ENCODE results near the gene ANAPC15. TPM values are rescaled to one million over a fixed set of nuclear protein-coding genes. Genes with fewer than 3 reads are reported as not detected.

The ANAPC15 gene
- total and polyA plus RNA-seq, 2 of the 4 experiments (the other 2 are of a cell fraction) = 66.3 to 84.2 TPM

DNA sequence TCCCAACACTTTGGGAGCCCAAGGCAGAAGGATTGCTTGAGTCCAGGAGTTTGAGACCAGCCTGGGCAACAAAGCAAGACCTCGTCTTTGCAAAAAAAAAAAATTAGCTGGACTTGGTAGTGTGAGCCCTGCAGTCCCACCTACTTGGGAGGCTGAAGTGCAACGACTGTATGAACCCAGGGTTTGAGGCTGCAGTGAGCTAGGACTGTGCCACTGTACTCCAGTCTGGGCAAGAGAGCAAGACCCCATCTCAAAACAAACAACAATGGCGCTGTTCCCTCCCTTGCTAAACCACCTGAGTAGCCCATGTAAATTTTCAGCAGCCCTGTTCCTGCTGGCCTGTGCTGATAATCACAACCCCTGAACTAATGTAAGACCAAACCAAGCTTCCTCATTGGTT, 12.5 kb downstream of the ANAPC15 start:
- Histone ChIP-seq H2AK5ac (ENCODE audit: low read depth, low read length) (no peak overlapping the region), H3K79me1 (ENCODE audit: low read depth in 1 of 2, low read length in 2 of 2) (peaks cover 34 to 66% of the 10 kb centered on the region in 2 experiments), H3K36me3 (ENCODE audit: control insufficient read depth, insufficient read depth, low read length) (peaks cover 41% of the 10 kb centered on the region), H2BK20ac (ENCODE audit: low read depth, low read length) (no peak overlapping the region), H2BK15ac (ENCODE audit: low read depth, low read length) (no peak overlapping the region), H3K9me1 (ENCODE audit: insufficient read depth, low read length) (peaks cover 35% of the 10 kb centered on the region), H2AK9ac (replicated peaks; ENCODE audit: low read depth, low read length, poor library complexity) (no peak overlapping the region), H4K91ac (ENCODE audit: insufficient read depth, low read depth, low read length) (no peak overlapping the region), H3K4me1 (ENCODE audit: control insufficient read depth, insufficient read depth, low read length) (peaks cover 9% of the 10 kb centered on the region), H3K4me3 (ENCODE audit: insufficient read depth, low read depth, low read length) (no peak overlapping the region), H3K9me3 (ENCODE audit: control insufficient read depth, insufficient read depth, low read length) (no peaks in the 10 kb centered on the region), H3K23ac (ENCODE audit: low read depth, low read length) (peak overlapping the region; percentile 35; the same call in 1 of the 2 replicates), H2AFZ (replicated peaks; ENCODE audit: low read length, poor library complexity) (no peak overlapping the region), H3K4me2 (ENCODE audit: low read depth, low read length) (no peak overlapping the region), H4K8ac (ENCODE audit: low read depth in 2 of 2, low read length in 2 of 2) (peak overlapping the region in 1 of 2 experiments; percentile 23; a peak in 1 of 4 replicates), H3K18ac (ENCODE audit: low read depth, low read length) (no peak overlapping the region), H2BK120ac (ENCODE audit: low read depth, low read length) (no peak overlapping the region), H2BK5ac (ENCODE audit: low read depth, low read length, poor library complexity, severe bottlenecking) (no peak overlapping the region), H3K9ac (ENCODE audit: low read depth, low read length) (no peak overlapping the region), H3K14ac (replicated peaks; ENCODE audit: low read depth, low read length) (no peak overlapping the region), H3K4ac (ENCODE audit: low read depth, low read length) (no peak overlapping the region; the same call in 1 of the 2 replicates), H3K27ac (ENCODE audit: insufficient read depth, low read length) (no peak overlapping the region), H4K20me1 (ENCODE audit: insufficient read depth, low read length) (no peaks in the 10 kb centered on the region; the same call in 1 of the 2 replicates), H4K5ac (ENCODE audit: low read depth, low read length) (no peak overlapping the region), H3K56ac (ENCODE audit: extremely low read depth, insufficient read depth, low read length) (no peak overlapping the region), H3K27me3 (ENCODE audit: control insufficient read depth, insufficient read depth, low read length) (no peaks in the 10 kb centered on the region)
- no CpG with 5 or more reads among the region's 3 CpGs for WGBS, 2 experiments (ENCODE audit: extremely low coverage in 2 of 2, insufficient read length in 1 of 2)
- no peak for TF ChIP-seq RFX5 (IDR thresholded peaks at IDR 0.05; ENCODE audit: low read depth, low read length)
- no peak for TF ChIP-seq CEBPB (IDR thresholded peaks at IDR 0.05; ENCODE audit: low read depth, low read length)
- TF ChIP-seq CHD1 (IDR thresholded peaks at IDR 0.05; ENCODE audit: low read depth, low read length) = no peak
- TF ChIP-seq BHLHE40 (IDR thresholded peaks at IDR 0.05; ENCODE audit: low read depth, low read length) = no peak
- TF ChIP-seq POLR2A (IDR thresholded peaks at IDR 0.05; ENCODE audit: low read depth, low read length) = no peak
- TF ChIP-seq SMC3 (IDR thresholded peaks at IDR 0.05; ENCODE audit: low read depth, low read length) = no peak
- TF ChIP-seq, protein P1, sequence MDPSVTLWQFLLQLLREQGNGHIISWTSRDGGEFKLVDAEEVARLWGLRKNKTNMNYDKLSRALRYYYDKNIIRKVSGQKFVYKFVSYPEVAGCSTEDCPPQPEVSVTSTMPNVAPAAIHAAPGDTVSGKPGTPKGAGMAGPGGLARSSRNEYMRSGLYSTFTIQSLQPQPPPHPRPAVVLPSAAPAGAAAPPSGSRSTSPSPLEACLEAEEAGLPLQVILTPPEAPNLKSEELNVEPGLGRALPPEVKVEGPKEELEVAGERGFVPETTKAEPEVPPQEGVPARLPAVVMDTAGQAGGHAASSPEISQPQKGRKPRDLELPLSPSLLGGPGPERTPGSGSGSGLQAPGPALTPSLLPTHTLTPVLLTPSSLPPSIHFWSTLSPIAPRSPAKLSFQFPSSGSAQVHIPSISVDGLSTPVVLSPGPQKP (IDR thresholded peaks at IDR 0.05; ENCODE audit: borderline replicate concordance, low read depth, low read length) = no peak
- TF ChIP-seq, protein P2, sequence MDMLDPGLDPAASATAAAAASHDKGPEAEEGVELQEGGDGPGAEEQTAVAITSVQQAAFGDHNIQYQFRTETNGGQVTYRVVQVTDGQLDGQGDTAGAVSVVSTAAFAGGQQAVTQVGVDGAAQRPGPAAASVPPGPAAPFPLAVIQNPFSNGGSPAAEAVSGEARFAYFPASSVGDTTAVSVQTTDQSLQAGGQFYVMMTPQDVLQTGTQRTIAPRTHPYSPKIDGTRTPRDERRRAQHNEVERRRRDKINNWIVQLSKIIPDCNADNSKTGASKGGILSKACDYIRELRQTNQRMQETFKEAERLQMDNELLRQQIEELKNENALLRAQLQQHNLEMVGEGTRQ (IDR thresholded peaks at IDR 0.05; ENCODE audit: low read depth, low read length) = no peak
- TF ChIP-seq MXI1 (IDR thresholded peaks at IDR 0.05; ENCODE audit: borderline replicate concordance, low read depth, low read length) = no peak
- no peak for TF ChIP-seq RCOR1 (IDR thresholded peaks at IDR 0.05; ENCODE audit: insufficient replicate concordance, low read length)
- no peak for TF ChIP-seq FOS (IDR thresholded peaks at IDR 0.05; ENCODE audit: low read depth, low read length)
- no peak for TF ChIP-seq NFE2L2 (IDR thresholded peaks at IDR 0.05; ENCODE audit: low read depth, low read length)
- TF ChIP-seq MAFK (IDR thresholded peaks at IDR 0.05; ENCODE audit: low read depth, low read length) = no peak
- DNase-seq = no peak
- intact Hi-C loops (cut with micrococcal nuclease) = loop anchor here (5.0 kb wide), 1 partner anchor 82 kb away; no protein-coding TSS in a partner anchor
- BruUV-seq (replicated peaks) = no TSS peak
- in situ Hi-C loops (cut with MboI; ENCODE audit: low sequenced_read_pairs) = no loop called here
- no peak for ATAC-seq (ENCODE audit: low read depth)
- CTCF ChIA-PET = interaction anchor here (0.6 to 0.9 kb wide), 2 partner anchors 75 to 314 kb away, joined by 4 to 8 read pairs; no protein-coding TSS in a partner anchor
- dilution Hi-C loops (cut with HindIII; ENCODE audit: low sequenced_read_pairs, unreplicated experiment) = no loop called here
- POLR2A ChIA-PET (ENCODE audit: unreplicated experiment) = interaction anchor here (0.5 to 1.1 kb wide), 2 partner anchors 41 to 86 kb away, joined by 3 to 10 read pairs; no protein-coding TSS in a partner anchor
